Activated CD8-positive, alpha-beta memory T cell treated with anti-CD3 and anti-CD28 coated beads for 4 hours (primary cell): ENCODE data around the gene GLS2.
"Not testable (repeated sequence)": the region's sequence is repeated elsewhere in the genome, so short reads cannot be mapped to it uniquely, and the experiment has no call there.

ENCODE experiments used
- DNase-seq, 2 donors: peaks; one replicate each; pipeline ENCODE4 v3.0.0-alpha.2; 2020; ENCODE audit warnings: low read depth in 2 of 2

GLS2 gene

GRCh38 chr12:56448860-56449621 lies 38.9 kb downstream of the GLS2 start, which contains the start of gene TIMELESS:
Gene TIMELESS (minus strand): TSS chr12:56449426. CDS start chr12:56434170, 15,256 bp downstream.
- peak; percentile 64 to 70 for DNase-seq

- DNase-seq, result not testable (repeated sequence)
These were observed 44.8 kb downstream of the GLS2 start for GRCh38 chr12:56443208-56443607.

GRCh38 chr12:56437430-56438176 lies 50.4 kb downstream of the GLS2 start:
- no peak for DNase-seq

- DNase-seq, result no peak
These were observed 53.1 kb downstream of the GLS2 start for GRCh38 chr12:56434828-56435227.

- no peak for DNase-seq
These were observed 56.1 kb downstream of the GLS2 start for GRCh38 chr12:56431850-56432249.

DNA sequence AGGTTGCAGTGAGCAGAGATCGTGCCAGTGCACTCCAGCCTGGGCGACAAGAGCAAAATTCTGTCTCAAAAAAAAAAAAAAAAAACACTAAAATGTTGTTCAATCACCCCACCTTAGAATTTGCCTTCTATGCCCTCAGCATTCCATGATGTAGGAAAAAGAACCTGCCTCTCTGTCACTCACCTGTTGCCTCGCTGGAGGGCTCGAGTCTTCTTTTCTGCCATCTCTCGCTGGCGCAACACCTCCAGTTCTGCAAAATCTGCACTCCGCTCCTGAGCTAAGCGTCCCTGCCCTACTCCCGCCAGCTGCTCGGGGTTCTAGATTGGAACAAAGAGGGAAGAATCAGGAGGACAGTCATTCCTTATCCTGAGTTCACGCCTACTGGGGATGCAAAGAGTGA lies 56.7 kb downstream of the GLS2 start:
- no peak for DNase-seq

- no peak for DNase-seq
These were observed 62.0 kb downstream of the GLS2 start for GRCh38 chr12:56425940-56426438.

GRCh38 chr12:56425193-56425592 lies 62.8 kb downstream of the GLS2 start:
- DNase-seq, result no peak
